ENCODE measurements around the gene KPNA3.
A peak's percentile ranks its signal among the peaks of the same experiment; 100 is the strongest.

The KPNA3 gene

GRCh38 chr13:49676581-49677298 is 115.7 kb downstream of the KPNA3 start:
- H3K9me3 Mint-ChIP-seq: no peaks in the 10 kb centered on the region
- ATAC-seq (replicated peaks) (no peak), DNase-seq (no peak)
- peaks cover 0 to 3% of the 10 kb centered on the region in 2 donors for H3K4me1 Mint-ChIP-seq (ENCODE audit: low read depth in 2 of 2)
- no peaks in the 10 kb centered on the region for H3K27me3 Mint-ChIP-seq
- no peak overlapping the region for H3K4me3 Mint-ChIP-seq
- H3K36me3 Mint-ChIP-seq (ENCODE audit: insufficient read depth): no peaks in the 10 kb centered on the region
- peak overlapping the region in 1 of 2 donors; percentile 17 for H3K27ac Mint-ChIP-seq

- no peak overlapping the region for H3K27ac Mint-ChIP-seq
Observed at GRCh38 chr13:49670828-49671227, 121.7 kb downstream of the KPNA3 start.

GRCh38 chr13:49669735-49670309 is 122.7 kb downstream of the KPNA3 start:
- no peaks in the 10 kb centered on the region for H3K9me3 Mint-ChIP-seq
- H3K27me3 Mint-ChIP-seq: no peaks in the 10 kb centered on the region
- ATAC-seq (replicated peaks): peak; percentile 58
- no peak overlapping the region for H3K27ac Mint-ChIP-seq
- peaks cover 6% of the 10 kb centered on the region for H3K36me3 Mint-ChIP-seq (ENCODE audit: insufficient read depth)
- no peaks in the 10 kb centered on the region for H3K4me1 Mint-ChIP-seq (ENCODE audit: low read depth in 2 of 2)
- no peak for DNase-seq
- no peak overlapping the region for H3K4me3 Mint-ChIP-seq

More at GRCh38 chr13:49670828-49671227, 121.7 kb downstream of the KPNA3 start:
- Mint-ChIP-seq H3K4me1 (ENCODE audit: low read depth in 2 of 2) (peaks cover 0 to 1% of the 10 kb centered on the region in 2 donors), H3K4me3 (no peak overlapping the region), H3K27me3 (no peaks in the 10 kb centered on the region), H3K9me3 (no peaks in the 10 kb centered on the region), H3K36me3 (ENCODE audit: insufficient read depth) (peaks cover 6% of the 10 kb centered on the region)
- ATAC-seq (replicated peaks): no peak
- no peak for DNase-seq

GRCh38 chr13:49667773-49668172 is 124.7 kb downstream of the KPNA3 start:
- no peaks in the 10 kb centered on the region for H3K9me3 Mint-ChIP-seq
- H3K27ac Mint-ChIP-seq: peak overlapping the region in 1 of 2 donors; percentile 23

GRCh38 chr13:49664606-49665005 is 127.9 kb downstream of the KPNA3 start:
- H3K27me3 Mint-ChIP-seq: no peaks in the 10 kb centered on the region
- ATAC-seq (replicated peaks) (no peak), DNase-seq (no peak)
- H3K27ac Mint-ChIP-seq: no peak overlapping the region
- no peaks in the 10 kb centered on the region for H3K4me1 Mint-ChIP-seq (ENCODE audit: low read depth in 2 of 2)
- H3K9me3 Mint-ChIP-seq: no peaks in the 10 kb centered on the region
- H3K36me3 Mint-ChIP-seq (ENCODE audit: insufficient read depth): peaks cover 6% of the 10 kb centered on the region
- H3K4me3 Mint-ChIP-seq: no peak overlapping the region

More at GRCh38 chr13:49667773-49668172, 124.7 kb downstream of the KPNA3 start:
- ATAC-seq (replicated peaks) (no peak), DNase-seq (no peak)
- no peaks in the 10 kb centered on the region for H3K27me3 Mint-ChIP-seq
- peaks cover 6% of the 10 kb centered on the region for H3K36me3 Mint-ChIP-seq (ENCODE audit: insufficient read depth)
- H3K4me3 Mint-ChIP-seq: no peak overlapping the region
- H3K4me1 Mint-ChIP-seq (ENCODE audit: low read depth in 2 of 2): no peaks in the 10 kb centered on the region

- H3K27ac Mint-ChIP-seq: no peak overlapping the region
- H3K27me3 Mint-ChIP-seq: no peaks in the 10 kb centered on the region
- H3K4me3 Mint-ChIP-seq: no peak overlapping the region
- peaks cover 0 to 2% of the 10 kb centered on the region in 2 donors for H3K4me1 Mint-ChIP-seq (ENCODE audit: low read depth in 2 of 2)
- H3K9me3 Mint-ChIP-seq: no peaks in the 10 kb centered on the region
- no peak for ATAC-seq (replicated peaks)
- H3K36me3 Mint-ChIP-seq (ENCODE audit: insufficient read depth): no peaks in the 10 kb centered on the region
- no peak for DNase-seq
Observed at GRCh38 chr13:49657241-49657641, 135.2 kb downstream of the KPNA3 start.

- peaks cover 0 to 2% of the 10 kb centered on the region in 2 donors for H3K4me1 Mint-ChIP-seq (ENCODE audit: low read depth in 2 of 2)
- peak overlapping the region in 1 of 2 donors; percentile 45 for H3K27ac Mint-ChIP-seq
- H3K27me3 Mint-ChIP-seq: no peaks in the 10 kb centered on the region
- no peak overlapping the region for H3K4me3 Mint-ChIP-seq
- DNase-seq (no peak), ATAC-seq (replicated peaks) (no peak)
- H3K9me3 Mint-ChIP-seq: no peaks in the 10 kb centered on the region
- peaks cover 3% of the 10 kb centered on the region for H3K36me3 Mint-ChIP-seq (ENCODE audit: insufficient read depth)
Observed at GRCh38 chr13:49655906-49656305, 136.6 kb downstream of the KPNA3 start.

GRCh38 chr13:49654011-49654410 is 138.5 kb downstream of the KPNA3 start:
- H3K27ac Mint-ChIP-seq: no peak overlapping the region
- peaks cover 3% of the 10 kb centered on the region for H3K36me3 Mint-ChIP-seq (ENCODE audit: insufficient read depth)
- H3K4me3 Mint-ChIP-seq: no peak overlapping the region
- no peaks in the 10 kb centered on the region for H3K9me3 Mint-ChIP-seq
- peaks cover 0 to 2% of the 10 kb centered on the region in 2 donors for H3K4me1 Mint-ChIP-seq (ENCODE audit: low read depth in 2 of 2)
- ATAC-seq (replicated peaks) (no peak), DNase-seq (no peak)
- no peaks in the 10 kb centered on the region for H3K27me3 Mint-ChIP-seq

- Mint-ChIP-seq H3K9me3 (no peaks in the 10 kb centered on the region), H3K27me3 (no peaks in the 10 kb centered on the region), H3K27ac (no peak overlapping the region), H3K4me1 (ENCODE audit: low read depth in 2 of 2) (peaks cover 0 to 2% of the 10 kb centered on the region in 2 donors), H3K4me3 (no peak overlapping the region), H3K36me3 (ENCODE audit: insufficient read depth) (peaks cover 3% of the 10 kb centered on the region)
- ATAC-seq (replicated peaks) (no peak), DNase-seq (no peak)
Observed at GRCh38 chr13:49653478-49653877, 139.0 kb downstream of the KPNA3 start.

- Mint-ChIP-seq H3K36me3 (ENCODE audit: insufficient read depth) (peaks cover 3% of the 10 kb centered on the region), H3K27ac (no peak overlapping the region)
Observed at GRCh38 chr13:49652355-49653305, 139.9 kb downstream of the KPNA3 start.

GRCh38 chr13:49651570-49652354 is 140.7 kb downstream of the KPNA3 start:
- DNase-seq: no peak
- Mint-ChIP-seq H3K9me3 (no peaks in the 10 kb centered on the region), H3K4me3 (no peak overlapping the region), H3K27ac (no peak overlapping the region), H3K27me3 (no peaks in the 10 kb centered on the region), H3K36me3 (ENCODE audit: insufficient read depth) (peaks cover 3% of the 10 kb centered on the region), H3K4me1 (ENCODE audit: low read depth in 2 of 2) (peaks cover 0 to 2% of the 10 kb centered on the region in 2 donors)
- no peak for ATAC-seq (replicated peaks)

More at GRCh38 chr13:49652355-49653305, 139.9 kb downstream of the KPNA3 start:
- ATAC-seq (replicated peaks): peak; percentile 42
- no peak overlapping the region for H3K4me3 Mint-ChIP-seq
- DNase-seq: no peak
- no peaks in the 10 kb centered on the region for H3K9me3 Mint-ChIP-seq
- H3K4me1 Mint-ChIP-seq (ENCODE audit: low read depth in 2 of 2): peaks cover 0 to 2% of the 10 kb centered on the region in 2 donors
- no peaks in the 10 kb centered on the region for H3K27me3 Mint-ChIP-seq

- peaks cover 3% of the 10 kb centered on the region for H3K36me3 Mint-ChIP-seq (ENCODE audit: insufficient read depth)
- H3K9me3 Mint-ChIP-seq: no peaks in the 10 kb centered on the region
- H3K27me3 Mint-ChIP-seq: no peaks in the 10 kb centered on the region
- H3K27ac Mint-ChIP-seq: no peak overlapping the region
- peaks cover 4 to 5% of the 10 kb centered on the region in 2 donors for H3K4me1 Mint-ChIP-seq (ENCODE audit: low read depth in 2 of 2)
- H3K4me3 Mint-ChIP-seq: no peak overlapping the region
- ATAC-seq (replicated peaks) (no peak), DNase-seq (no peak)
Observed at GRCh38 chr13:49649963-49650312, 142.5 kb downstream of the KPNA3 start.
